Testis (tissue), 2 donors: ENCODE measurements around the gene RTKN.

Source experiments
- CTCF ChIP-seq, 3 experiments: fragments of 450-650 bp in 2 of 3; fragments of 200-600 bp in 1 of 3; sonication (generic) in 1 of 3; IDR thresholded peaks; one replicate each; pipeline ENCODE4 v1.5.1; 2016 to 2019; ENCODE audit warnings: antibody characterized with exemption in 3 of 3, mild to moderate bottlenecking in 2 of 3, moderate library complexity in 1 of 3
- POLR2A ChIP-seq: fragments of 450-650 bp; IDR thresholded peaks from one replicate; pipeline ENCODE4 v1.6.1; 2017; ENCODE audit warnings: antibody characterized with exemption, mild to moderate bottlenecking, moderate library complexity

GRCh38 chr2:74436111-74436805 is 5.5 kb downstream of the RTKN start:
- TF ChIP-seq CTCF (IDR thresholded peaks at IDR 0.05) (no peak), POLR2A (no peak)
